Measurements from ENCODE around the gene UBR2. TPM values are rescaled to one million over a fixed set of nuclear protein-coding genes. Genes with fewer than 3 reads are reported as not detected.
"Not testable (repeated sequence)": the region's sequence is repeated elsewhere in the genome, so short reads cannot be mapped to it uniquely, and the experiment has no call there.

Gene UBR2
- total RNA-seq, 1 experiment from 2014 or later, result 13.1 TPM

DNA sequence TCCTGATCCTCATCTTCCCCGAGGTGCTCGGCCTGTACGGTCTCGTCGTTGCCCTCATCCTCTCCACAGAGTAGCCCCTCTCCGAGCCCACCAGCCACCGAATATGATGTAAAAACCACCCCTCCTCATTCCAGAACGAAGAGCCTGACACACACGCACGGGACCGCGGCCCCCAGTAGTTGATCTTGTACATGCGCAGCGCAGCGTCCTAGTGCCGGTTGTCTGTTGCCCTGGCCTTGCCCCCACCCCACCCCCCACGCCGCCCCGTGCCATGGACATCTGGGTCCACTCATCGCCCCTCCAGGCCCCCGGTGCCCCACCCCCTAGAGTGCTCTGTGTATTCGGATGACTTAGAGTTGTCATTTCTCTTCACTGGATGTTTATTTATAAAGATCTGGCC lies 163.8 kb downstream of the UBR2 start:
- Histone ChIP-seq H3K27me3 (ENCODE audit: control insufficient read depth, insufficient read depth, low read length) (no peaks in the 10 kb centered on the region), H3K36me3 (replicated peaks; ENCODE audit: control insufficient read depth, insufficient read depth, low read length) (no peaks in the 10 kb centered on the region), H3K4me3 (ENCODE audit: insufficient read depth, low read depth, low read length) (no peak overlapping the region)
- no peak for DNase-seq

DNA sequence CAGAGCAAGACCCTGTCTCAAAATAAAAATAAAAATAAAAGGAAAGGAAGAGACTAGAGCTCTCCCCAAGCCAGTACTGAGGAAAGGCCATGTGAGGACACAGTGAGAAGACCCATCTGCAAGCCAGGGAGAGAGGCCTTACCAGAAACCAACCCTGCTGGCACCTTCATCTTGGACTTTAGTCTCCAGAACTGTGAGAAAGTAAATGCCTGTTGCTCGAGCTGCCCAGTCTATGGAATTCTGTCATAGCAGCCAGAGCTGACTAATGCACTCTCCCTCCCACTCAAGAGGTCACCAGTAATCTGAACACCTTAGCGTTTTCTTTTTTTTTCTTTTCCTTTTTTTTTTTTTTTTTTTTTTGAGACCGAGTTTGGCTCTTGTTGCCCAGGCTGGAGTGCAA lies 165.9 kb downstream of the UBR2 start:
- no peaks in the 10 kb centered on the region for H3K36me3 ChIP-seq (replicated peaks; ENCODE audit: control insufficient read depth, insufficient read depth, low read length)
- H3K4me3 ChIP-seq (ENCODE audit: insufficient read depth, low read depth, low read length), result no peak overlapping the region
- H3K27me3 ChIP-seq (ENCODE audit: control insufficient read depth, insufficient read depth, low read length), result no peaks in the 10 kb centered on the region
- no peak for DNase-seq

DNA sequence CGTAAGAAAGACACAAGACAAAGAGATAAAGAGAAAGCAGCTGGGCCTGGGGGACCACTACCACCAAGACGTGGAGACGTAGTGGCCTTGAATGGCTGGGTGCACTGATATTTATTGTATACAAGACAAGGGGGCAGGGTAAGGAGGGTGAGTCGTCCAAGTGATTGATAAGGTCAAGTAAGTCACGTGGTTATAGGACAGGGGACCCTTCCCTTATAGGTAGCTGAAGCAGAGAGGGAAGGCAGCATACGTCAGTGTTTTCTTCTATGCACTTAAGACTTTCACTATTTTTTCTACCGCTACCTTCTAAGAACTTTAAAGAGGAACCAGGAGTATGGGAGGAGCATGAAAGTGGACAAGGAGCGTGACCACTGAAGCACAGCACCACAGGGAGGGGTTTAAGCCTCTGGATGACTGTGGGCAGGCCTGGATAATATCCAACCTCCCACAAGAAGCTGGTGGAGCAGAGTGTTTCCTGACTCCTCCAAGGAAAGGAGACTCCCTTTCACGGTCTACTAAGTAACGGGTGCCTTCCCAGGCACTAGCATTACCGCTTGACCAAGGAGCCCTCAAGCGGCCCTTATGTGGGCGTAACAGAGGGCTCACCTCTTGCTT lies 170.1 kb downstream of the UBR2 start:
- DNase-seq; H3K4me3 ChIP-seq (ENCODE audit: insufficient read depth, low read depth, low read length); H3K36me3 ChIP-seq (replicated peaks; ENCODE audit: control insufficient read depth, insufficient read depth, low read length); H3K27me3 ChIP-seq (ENCODE audit: control insufficient read depth, insufficient read depth, low read length): not testable (repeated sequence)

DNA sequence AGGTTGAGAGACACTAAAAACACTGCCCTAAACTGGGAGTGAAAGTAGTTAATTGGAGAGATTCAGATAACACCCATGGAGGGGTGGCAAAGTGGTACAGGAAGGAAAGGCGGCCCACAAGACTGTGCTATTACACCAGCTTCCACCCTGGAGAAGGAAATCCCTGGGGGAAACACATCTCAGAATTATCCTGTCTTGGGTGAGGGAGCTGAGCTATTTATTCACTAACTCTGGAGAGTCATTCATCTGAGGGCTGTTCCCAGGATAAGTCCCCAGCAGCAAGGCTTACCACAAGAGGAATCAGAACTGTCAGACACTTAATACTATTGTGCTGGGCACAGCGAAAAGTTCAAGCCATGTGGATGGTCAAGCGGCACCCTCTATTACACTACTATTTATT lies 172.1 kb downstream of the UBR2 start:
- no peak for DNase-seq
- Histone ChIP-seq H3K4me3 (ENCODE audit: insufficient read depth, low read depth, low read length) (no peak overlapping the region), H3K27me3 (ENCODE audit: control insufficient read depth, insufficient read depth, low read length) (no peaks in the 10 kb centered on the region), H3K36me3 (replicated peaks; ENCODE audit: control insufficient read depth, insufficient read depth, low read length) (no peaks in the 10 kb centered on the region)

DNA sequence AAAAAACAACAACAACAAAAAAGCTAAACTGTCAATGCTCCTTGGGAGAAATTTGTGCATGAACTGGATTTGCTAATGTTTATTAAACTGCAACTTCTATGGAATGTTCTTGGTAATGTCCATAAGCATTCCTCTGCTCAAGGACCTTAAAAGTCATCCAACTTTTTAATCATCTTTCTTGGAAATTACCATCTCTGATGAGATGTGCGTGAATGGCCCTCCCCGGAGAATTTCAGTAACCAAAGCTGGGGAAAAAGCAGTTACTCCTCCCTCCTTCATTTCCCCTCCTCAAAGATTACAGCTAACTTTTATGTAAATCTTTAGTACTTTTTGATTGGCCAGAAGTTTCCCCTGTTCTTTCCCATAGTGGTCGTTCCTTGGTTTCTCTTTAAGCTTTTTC lies 176.9 kb downstream of the UBR2 start:
- no peak for DNase-seq
- Histone ChIP-seq H3K4me3 (ENCODE audit: insufficient read depth, low read depth, low read length) (no peak overlapping the region), H3K36me3 (replicated peaks; ENCODE audit: control insufficient read depth, insufficient read depth, low read length) (no peaks in the 10 kb centered on the region), H3K27me3 (ENCODE audit: control insufficient read depth, insufficient read depth, low read length) (no peaks in the 10 kb centered on the region)

GRCh38 chr6:42742116-42742894 lies 178.5 kb downstream of the UBR2 start:
- no peaks in the 10 kb centered on the region for H3K27me3 ChIP-seq (ENCODE audit: control insufficient read depth, insufficient read depth, low read length)
- no peak for DNase-seq
- no peak overlapping the region for H3K4me3 ChIP-seq (ENCODE audit: insufficient read depth, low read depth, low read length)
- H3K36me3 ChIP-seq (replicated peaks; ENCODE audit: control insufficient read depth, insufficient read depth, low read length), result no peaks in the 10 kb centered on the region

Other genes starting within 250 kb of the UBR2 start
- gene TRERF1, start 112.1 kb upstream of the UBR2 start, total RNA-seq (2014; rRNA removed; shearing (Covaris generic)), result 9.7 and 13.8 TPM in 2 replicates
- 1.2 TPM in 2 replicates for gene PRPH2, start 158.6 kb downstream of the UBR2 start, total RNA-seq (2014; rRNA removed; shearing (Covaris generic))
- gene TBCC, start 182.1 kb downstream of the UBR2 start, total RNA-seq (2014; rRNA removed; shearing (Covaris generic)), result 57.0 and 65.8 TPM in 2 replicates
- gene BICRAL, start 218.0 kb downstream of the UBR2 start, total RNA-seq (2014; rRNA removed; shearing (Covaris generic)), result 6.0 and 8.8 TPM in 2 replicates